Neural cell (in vitro differentiated cells): ENCODE results near the gene TAS2R1. TPM values are rescaled to one million over a fixed set of nuclear protein-coding genes. Genes with fewer than 3 reads are reported as not detected.

Source experiments
- H2AFZ ChIP-seq: fragments of 200-600, 300-800 bp; sonication (generic), shearing (Covaris generic); 2 replicates; pipeline ENCODE4 v1.6.0; 2014; ENCODE audit warnings: low read depth, mild to moderate bottlenecking, antibody characterized with exemption, low read length, moderate library complexity
- H3F3A ChIP-seq: fragments of 200-600 bp; shearing (Covaris generic); 2 replicates; pipeline ENCODE4 v1.6.1; 2016; ENCODE audit warnings: mild to moderate bottlenecking, moderate library complexity, mixed read lengths, antibody characterized with exemption, low read length; ENCODE audit not compliant: insufficient read depth, poor library complexity, severe bottlenecking
- H3K27ac ChIP-seq: fragments of 200-600, 300-800 bp; sonication (generic), shearing (Covaris generic); 2 replicates; pipeline ENCODE4 v1.5.1; 2014; ENCODE audit warnings: mild to moderate bottlenecking, low read length, moderate library complexity
- H3K27me3 ChIP-seq: fragments of 300-800, 200-600 bp; sonication (generic), shearing (Covaris generic); 2 replicates; pipeline ENCODE4 v1.6.0; 2014; ENCODE audit warnings: mild to moderate bottlenecking, low read depth, low read length, moderate library complexity; ENCODE audit not compliant: insufficient read depth
- H3K36me3 ChIP-seq: fragments of 300-800, 200-600 bp; sonication (generic), shearing (Covaris generic); 2 replicates; pipeline ENCODE4 v1.5.1; 2014; ENCODE audit warnings: mild to moderate bottlenecking, antibody characterized with exemption, low read length, moderate library complexity; ENCODE audit not compliant: insufficient read depth
- H3K4me2 ChIP-seq: fragments of 300-800, 200-600 bp; sonication (generic), shearing (Covaris generic); 2 replicates; pipeline ENCODE4 v1.6.0; 2014; ENCODE audit warnings: mild to moderate bottlenecking, low read length
- H3K4me3 ChIP-seq: fragments of 300-800, 200-600 bp; sonication (generic), shearing (Covaris generic); 2 replicates; pipeline ENCODE4 v1.5.1; 2014; ENCODE audit warnings: mild to moderate bottlenecking, low read length, moderate library complexity
- H3K79me2 ChIP-seq: fragments of 200-600 bp; shearing (Covaris generic); replicated peaks from 2 replicates; pipeline ENCODE4 v1.6.0; 2014; ENCODE audit warnings: mild to moderate bottlenecking, low read length, moderate library complexity; ENCODE audit not compliant: insufficient read depth
- H3K9ac ChIP-seq: fragments of 300-800, 200-600 bp; sonication (generic), shearing (Covaris generic); 2 replicates; pipeline ENCODE4 v1.6.1; 2016; ENCODE audit warnings: mild to moderate bottlenecking, low read length, mixed read lengths
- H3K9me2 ChIP-seq: fragments of 200-600 bp; shearing (Covaris generic); 2 replicates; pipeline ENCODE4 v1.6.1; 2016; ENCODE audit warnings: mild to moderate bottlenecking, low read length, mixed read lengths; ENCODE audit not compliant: insufficient read depth
- H3K9me3 ChIP-seq: fragments of 200-600, 300-800 bp; sonication (generic), shearing (Covaris generic); 2 replicates; pipeline ENCODE4 v1.6.1; 2016; ENCODE audit warnings: mild to moderate bottlenecking, mixed run types, low read length, moderate library complexity, mixed read lengths
- H4K20me1 ChIP-seq: fragments of 200-600 bp; shearing (Covaris generic); 2 replicates; pipeline ENCODE4 v1.6.1; 2016; ENCODE audit warnings: mild to moderate bottlenecking, mixed run types; ENCODE audit not compliant: insufficient read depth
- CTCF ChIP-seq: fragments of 450-650 bp; IDR thresholded peaks from 2 replicates; pipeline ENCODE4 v1.5.1; 2014; ENCODE audit warnings: antibody characterized with exemption, mild to moderate bottlenecking, moderate library complexity; ENCODE audit not compliant: poor library complexity, severe bottlenecking
- EP300 ChIP-seq: fragments of 450-650 bp; conservative IDR thresholded peaks from 2 replicates; pipeline ENCODE4 v1.6.1; 2014; ENCODE audit warnings: antibody characterized with exemption, mild to moderate bottlenecking, moderate library complexity; ENCODE audit not compliant: poor library complexity, severe bottlenecking
- EZH2 ChIP-seq: fragments of 200-600, 300-800 bp; shearing (Covaris generic), sonication (generic); IDR thresholded peaks from 2 replicates; pipeline ENCODE4 v1.6.1; 2014; ENCODE audit warnings: antibody characterized with exemption, low read length, borderline replicate concordance, mild to moderate bottlenecking; ENCODE audit not compliant: insufficient read depth, poor library complexity, severe bottlenecking
- MXI1 ChIP-seq: fragments of 450-650 bp; conservative IDR thresholded peaks from 2 replicates; pipeline ENCODE4 v1.6.1; 2014; ENCODE audit warnings: antibody characterized with exemption, mild to moderate bottlenecking; ENCODE audit not compliant: poor library complexity, severe bottlenecking
- RAD21 ChIP-seq: fragments of 450-650 bp; conservative IDR thresholded peaks from 2 replicates; pipeline ENCODE4 v1.6.1; 2014; ENCODE audit warnings: antibody characterized with exemption, mild to moderate bottlenecking, moderate library complexity
- REST ChIP-seq: IDR thresholded peaks from 2 replicates; pipeline ENCODE4 v1.6.1; 2012; ENCODE audit warnings: borderline replicate concordance
- SMC3 ChIP-seq: fragments of 450-650 bp; conservative IDR thresholded peaks from 2 replicates; pipeline ENCODE4 v1.6.1; 2014; ENCODE audit warnings: antibody characterized with exemption, mild to moderate bottlenecking, moderate library complexity; ENCODE audit not compliant: poor library complexity
- TAF1 ChIP-seq: IDR thresholded peaks from 2 replicates; pipeline ENCODE4 v1.6.1; 2012; ENCODE audit warnings: low read depth
- polyA plus RNA-seq: library from polyadenylated mRNA; depleted of rRNA; stranded (reverse); fragments of >200 nt; gene quantifications from 2 replicates; pipeline ENCODE4 v1.2.3, GENCODE V29; 2014

TAS2R1 gene
- polyA plus RNA-seq, 1 donor from 2014 or later, result 0.41 TPM

DNA sequence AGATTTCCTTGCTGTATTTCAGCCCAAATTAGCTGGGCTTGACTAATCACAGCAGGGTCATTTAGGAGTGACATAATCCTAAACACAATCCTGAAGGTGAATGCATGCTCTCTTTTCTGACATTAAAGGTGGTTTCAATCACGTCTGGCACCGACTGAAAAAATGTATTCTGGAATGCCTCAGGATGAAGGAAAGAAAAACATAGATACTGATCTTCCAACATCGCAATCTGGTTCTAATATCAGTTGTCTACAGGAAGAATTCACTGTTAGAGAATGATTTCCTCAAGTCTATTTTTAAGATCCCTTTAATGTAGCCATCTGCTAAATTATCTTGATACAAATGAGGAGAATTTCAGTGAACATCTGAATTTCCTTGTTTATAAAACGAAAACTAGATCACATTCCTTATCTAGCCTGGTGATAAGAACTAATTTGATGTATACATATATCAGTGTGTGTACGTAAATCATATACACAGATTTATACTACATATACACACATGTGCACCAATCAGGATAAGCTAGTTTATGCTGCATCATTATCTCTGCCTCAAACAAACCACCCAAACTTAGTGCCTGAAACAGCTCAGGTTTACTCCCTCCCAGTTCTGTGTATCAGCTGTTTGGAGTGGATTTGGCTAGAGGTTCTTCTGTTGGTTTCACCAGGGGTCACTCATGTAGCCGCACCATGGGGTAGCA lies 31.3 kb upstream of the TAS2R1 start:
- no peaks in the 10 kb centered on the region for H3K9me2 ChIP-seq
- H4K20me1 ChIP-seq, result no peaks in the 10 kb centered on the region
- no peaks in the 10 kb centered on the region for H3K36me3 ChIP-seq
- no peak overlapping the region for H3K4me2 ChIP-seq
- H2AFZ ChIP-seq, result no peak overlapping the region
- H3K9me3 ChIP-seq, result no peaks in the 10 kb centered on the region
- no peak overlapping the region for H3K9ac ChIP-seq
- H3K27ac ChIP-seq, result no peak overlapping the region
- no peaks in the 10 kb centered on the region for H3K79me2 ChIP-seq
- H3K4me3 ChIP-seq, result no peak overlapping the region
- no peaks in the 10 kb centered on the region for H3F3A ChIP-seq
- no peaks in the 10 kb centered on the region for H3K27me3 ChIP-seq
- no peak for TF ChIP-seq CTCF
- TF ChIP-seq EP300, result no peak
- TF ChIP-seq TAF1, result no peak
- TF ChIP-seq MXI1, result no peak
- no peak for TF ChIP-seq REST

- Histone ChIP-seq H3K27ac (no peak overlapping the region), H3K27me3 (no peaks in the 10 kb centered on the region), H3K4me3 (no peak overlapping the region), H3K9me2 (no peaks in the 10 kb centered on the region), H3K9me3 (no peaks in the 10 kb centered on the region), H3K4me2 (no peak overlapping the region), H3K36me3 (no peaks in the 10 kb centered on the region), H2AFZ (no peak overlapping the region), H4K20me1 (no peaks in the 10 kb centered on the region), H3F3A (no peaks in the 10 kb centered on the region), H3K79me2 (no peaks in the 10 kb centered on the region), H3K9ac (no peak overlapping the region)
- TF ChIP-seq RAD21, result no peak
- TF ChIP-seq TAF1, result no peak
- TF ChIP-seq CTCF, result no peak
- TF ChIP-seq SMC3, result no peak
- TF ChIP-seq EZH2, result no peak
Measured at GRCh38 chr5:9658706-9659105, 28.6 kb upstream of the TAS2R1 start.
